Activated CD4-positive, alpha-beta memory T cell treated with anti-CD3 and anti-CD28 coated beads for 36 hours (primary cell): ENCODE data around the gene FRMD8. TPM values are rescaled to one million over a fixed set of nuclear protein-coding genes. Genes with fewer than 3 reads are reported as not detected.

Experiments
- CTCF ChIA-PET: fragments of 350-600 bp; sonication (Branson Sonifier 250); formaldehyde crosslinking; loops from one replicate; lab custom pipeline; 2021; ENCODE audit warnings: antibody characterized with exemption, inconsistent platforms; lab: Charles Lee
- POLR2A ChIA-PET: fragments of 350-600 bp; sonication (Branson Sonifier 250); formaldehyde crosslinking; loops from one replicate; lab custom pipeline; 2021; ENCODE audit warnings: antibody characterized with exemption; lab: Charles Lee
- DNase-seq: peaks from one replicate; pipeline ENCODE4 v3.0.0-alpha.2; 2020
- H3K27ac Mint-ChIP-seq: one replicate; pipeline ENCODE4 v1.8.0; 2021; ENCODE audit warnings: mixed read lengths
- H3K27me3 Mint-ChIP-seq: one replicate; pipeline ENCODE4 v1.8.0; 2021; ENCODE audit warnings: mixed read lengths
- H3K36me3 Mint-ChIP-seq: one replicate; pipeline ENCODE4 v1.8.0; 2021; ENCODE audit warnings: mixed read lengths
- H3K4me1 Mint-ChIP-seq: one replicate; pipeline ENCODE4 v1.8.0; 2021; ENCODE audit warnings: low read depth, mixed read lengths
- H3K4me3 Mint-ChIP-seq: one replicate; pipeline ENCODE4 v1.8.0; 2021; ENCODE audit warnings: mild to moderate bottlenecking, mixed read lengths
- H3K9me3 Mint-ChIP-seq: one replicate; pipeline ENCODE4 v1.8.0; 2021; ENCODE audit warnings: mixed read lengths
- intact Hi-C: fragments of 100-400 bp; cut with micrococcal nuclease; formaldehyde crosslinking; loops from one replicate; pipeline ENCODE4 v1.15.1; 2023
- total RNA-seq, 2 experiments: library from RNA; stranded (reverse); gene quantifications; one replicate each; pipeline ENCODE4 v1.2.3, GENCODE V29; 2021

Gene FRMD8
- total RNA-seq, 2 experiments from 2014 or later = 34.7 to 37.9 TPM

DNA sequence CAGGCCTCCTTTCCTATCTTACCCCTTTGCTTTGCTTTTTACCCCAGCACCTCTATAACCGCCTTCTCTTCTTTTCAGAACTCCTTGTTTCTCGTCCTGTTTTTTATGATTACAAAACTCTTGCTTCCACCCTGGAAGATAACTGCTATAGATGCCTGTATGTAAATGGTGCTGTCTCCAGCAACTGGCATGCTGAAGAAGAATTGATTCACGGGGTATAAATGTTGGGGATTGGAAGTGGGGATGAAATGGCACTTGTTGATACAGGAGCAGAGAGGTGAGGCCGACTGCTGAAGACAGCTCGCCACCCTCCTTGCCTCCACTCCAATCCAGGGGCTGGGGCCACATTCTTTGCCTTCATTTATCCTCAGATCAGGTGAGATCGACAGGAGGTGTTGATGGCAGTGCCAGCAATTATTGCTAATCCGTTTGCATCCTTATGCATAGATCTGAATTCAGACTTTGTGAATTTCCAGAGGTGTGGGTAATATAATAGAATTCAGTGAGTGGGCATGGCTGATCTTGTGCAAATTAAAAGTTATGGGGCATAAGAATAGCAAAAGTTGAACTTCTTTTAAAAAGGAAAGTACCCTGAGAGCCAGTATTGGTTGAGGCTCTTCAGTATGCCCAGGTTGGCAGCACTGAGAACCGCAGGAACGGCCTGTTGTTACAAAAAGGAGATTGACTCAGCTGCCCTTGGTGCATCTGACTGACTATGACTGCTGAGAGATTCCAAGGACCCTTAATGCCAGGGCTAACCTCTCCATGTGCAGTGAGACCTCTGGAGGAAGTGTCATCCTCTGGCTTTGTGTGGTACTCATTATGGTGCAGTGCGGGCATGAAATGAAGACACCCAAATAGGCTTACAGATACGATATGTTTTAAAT is 41.5 kb downstream of the FRMD8 start:
- CTCF ChIA-PET = interaction anchor here (1.1 to 2.3 kb wide), 3 partner anchors 11 to 71 kb away, joined by 3 to 8 read pairs (median 3); partner anchors contain the start of gene MALAT1
- Mint-ChIP-seq H3K36me3 (peaks cover 81% of the 10 kb centered on the region), H3K9me3 (peaks cover 9% of the 10 kb centered on the region), H3K4me3 (peak overlapping the region; percentile 97), H3K4me1 (peaks cover 70% of the 10 kb centered on the region), H3K27ac (peak overlapping the region; percentile 100), H3K27me3 (peaks cover 18% of the 10 kb centered on the region)
- DNase-seq = peak; percentile 77
- POLR2A ChIA-PET = interaction anchor here (0.9 to 17.4 kb wide), 6 partner anchors 9 to 558 kb away, joined by 3 to 4089 read pairs (median 90); partner anchors contain the start of gene MALAT1
- intact Hi-C loops = loop anchor here (2.0 to 5.0 kb wide), 3 partner anchors 49 to 551 kb away; partner anchors contain the start of gene EHD1

DNA sequence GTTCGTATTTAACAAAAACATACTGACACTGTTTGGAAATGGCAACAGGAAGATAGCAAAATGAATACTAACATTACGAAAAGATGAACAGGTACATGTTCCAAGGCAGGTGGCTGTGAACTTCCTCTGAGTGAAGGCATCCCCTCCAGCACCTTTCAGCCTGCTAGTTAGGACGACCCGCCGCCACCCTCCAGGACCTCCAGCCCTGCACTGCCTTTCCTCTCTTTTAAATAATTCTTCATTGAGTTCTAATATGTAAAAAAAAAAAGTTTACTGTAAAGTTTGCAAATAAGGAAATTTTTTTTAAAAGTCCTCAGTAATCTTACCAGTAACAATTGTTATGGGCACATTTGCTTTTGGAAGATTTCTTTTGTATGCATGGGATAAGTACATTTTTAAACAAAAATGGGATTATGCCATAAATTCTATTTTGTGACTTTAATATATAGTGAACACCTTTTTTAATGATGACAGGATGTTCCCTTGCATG is 42.2 kb downstream of the FRMD8 start:
- peaks cover 8% of the 10 kb centered on the region for H3K9me3 Mint-ChIP-seq
- peaks cover 74% of the 10 kb centered on the region for H3K4me1 Mint-ChIP-seq
- peak overlapping the region; percentile 100 for H3K27ac Mint-ChIP-seq
- intact Hi-C loops = loop anchor here (1.0 to 5.0 kb wide), 2 partner anchors 8 to 551 kb away; partner anchors contain the start of gene EHD1
- H3K27me3 Mint-ChIP-seq = peaks cover 15% of the 10 kb centered on the region
- no peak for DNase-seq
- ChIA-PET CTCF (interaction anchor here (1.1 to 2.3 kb wide), 3 partner anchors 11 to 71 kb away, joined by 3 to 8 read pairs (median 3); partner anchors contain the start of gene MALAT1), POLR2A (interaction anchor here (0.9 to 17.4 kb wide), 4 partner anchors 10 to 559 kb away, joined by 3 to 4089 read pairs (median 216); partner anchors contain the start of gene MALAT1)
- peak overlapping the region; percentile 97 for H3K4me3 Mint-ChIP-seq
- H3K36me3 Mint-ChIP-seq = peaks cover 80% of the 10 kb centered on the region

DNA sequence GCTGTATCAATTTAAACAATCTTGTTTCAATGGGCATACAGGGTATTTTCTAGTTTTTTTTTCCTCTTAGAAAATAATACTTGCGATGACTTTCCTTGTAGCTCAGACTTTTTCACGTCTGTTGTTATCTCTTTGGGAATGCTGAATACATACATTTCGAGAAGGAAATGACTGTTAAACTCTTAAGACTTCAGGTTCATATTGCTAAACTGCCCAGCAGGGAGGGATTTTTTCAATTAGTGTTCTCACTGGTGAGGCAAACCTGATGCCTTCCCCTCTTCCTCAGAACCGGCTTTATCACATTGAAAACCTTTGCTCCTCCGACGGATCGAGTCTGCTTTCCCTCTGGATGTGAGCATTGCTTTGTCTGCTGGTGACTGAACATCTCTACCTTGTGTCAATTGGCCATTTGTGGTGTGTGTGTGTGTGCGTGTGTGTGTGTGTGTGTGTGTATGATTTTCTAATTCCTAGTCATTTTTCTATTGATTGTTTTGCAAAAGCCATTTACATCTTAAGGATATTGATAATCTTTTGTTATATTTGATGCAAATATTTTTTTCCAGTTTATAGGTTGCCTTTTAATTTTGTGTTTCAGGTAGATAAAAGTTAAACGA is 42.7 kb downstream of the FRMD8 start:
- H3K9me3 Mint-ChIP-seq = peaks cover 5% of the 10 kb centered on the region
- H3K4me1 Mint-ChIP-seq = peaks cover 76% of the 10 kb centered on the region
- intact Hi-C loops = loop anchor here (1.0 to 5.0 kb wide), 2 partner anchors 9 to 552 kb away; partner anchors contain the start of gene EHD1
- H3K4me3 Mint-ChIP-seq = peak overlapping the region; percentile 97
- H3K27me3 Mint-ChIP-seq = peaks cover 11% of the 10 kb centered on the region
- peak; percentile 59 for DNase-seq
- peak overlapping the region; percentile 100 for H3K27ac Mint-ChIP-seq
- POLR2A ChIA-PET = interaction anchor here (7.6 to 17.4 kb wide), 3 partner anchors 10 to 70 kb away, joined by 175 to 4089 read pairs (median 258); partner anchors contain the start of gene MALAT1
- H3K36me3 Mint-ChIP-seq = peaks cover 77% of the 10 kb centered on the region
- CTCF ChIA-PET = interaction anchor here (1.0 to 2.3 kb wide), 5 partner anchors 11 to 73 kb away, joined by 3 to 18 read pairs (median 3); partner anchors contain the start of gene MALAT1

DNA sequence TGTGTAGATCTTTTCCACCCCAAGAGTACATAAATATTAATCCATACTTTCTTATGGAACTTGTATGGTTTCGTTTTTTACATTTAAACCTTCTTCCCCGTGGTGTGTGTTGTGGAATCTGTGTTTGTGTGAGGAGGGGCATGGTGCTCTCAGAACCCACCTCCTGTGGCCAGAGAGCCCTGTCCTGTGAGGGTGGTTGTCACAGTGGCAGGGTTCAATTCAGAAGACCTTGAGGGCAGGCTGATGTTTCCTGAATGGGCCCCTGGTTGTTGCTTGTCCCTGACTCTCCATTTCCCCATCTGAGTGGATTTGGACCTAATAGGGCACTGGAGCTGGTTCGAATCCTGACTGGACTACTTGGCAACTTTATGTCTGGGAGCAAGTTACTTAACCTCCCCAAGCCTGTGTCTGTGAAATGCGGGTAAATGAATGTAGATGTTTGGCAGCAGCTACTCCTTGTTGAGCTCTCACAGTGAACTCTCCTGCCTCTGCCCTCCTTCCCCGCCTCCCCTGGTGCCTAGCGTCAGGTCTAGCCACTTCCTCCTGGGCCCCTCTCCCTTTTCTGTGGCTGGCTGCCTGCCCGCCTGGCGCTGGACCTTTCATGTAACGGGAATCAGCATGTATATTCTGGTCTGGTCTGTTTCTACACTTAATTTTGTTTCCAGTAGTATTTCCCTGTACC is 43.4 kb downstream of the FRMD8 start:
- ChIA-PET CTCF (interaction anchor here (1.0 to 1.7 kb wide), 4 partner anchors 10 to 79 kb away, joined by 3 to 18 read pairs (median 4); no protein-coding TSS in a partner anchor), POLR2A (interaction anchor here (0.9 to 17.4 kb wide), 7 partner anchors 11 to 70 kb away, joined by 3 to 4089 read pairs (median 7); partner anchors contain the start of gene MALAT1)
- H3K4me3 Mint-ChIP-seq = peak overlapping the region; percentile 97
- DNase-seq = peak; percentile 71
- intact Hi-C loops = loop anchor here (1.0 to 5.0 kb wide), 3 partner anchors 10 to 553 kb away; partner anchors contain the start of gene EHD1
- H3K27me3 Mint-ChIP-seq = peaks cover 5% of the 10 kb centered on the region
- H3K36me3 Mint-ChIP-seq = peaks cover 77% of the 10 kb centered on the region
- H3K4me1 Mint-ChIP-seq = peaks cover 77% of the 10 kb centered on the region
- H3K9me3 Mint-ChIP-seq = no peaks in the 10 kb centered on the region
- peak overlapping the region; percentile 100 for H3K27ac Mint-ChIP-seq

DNA sequence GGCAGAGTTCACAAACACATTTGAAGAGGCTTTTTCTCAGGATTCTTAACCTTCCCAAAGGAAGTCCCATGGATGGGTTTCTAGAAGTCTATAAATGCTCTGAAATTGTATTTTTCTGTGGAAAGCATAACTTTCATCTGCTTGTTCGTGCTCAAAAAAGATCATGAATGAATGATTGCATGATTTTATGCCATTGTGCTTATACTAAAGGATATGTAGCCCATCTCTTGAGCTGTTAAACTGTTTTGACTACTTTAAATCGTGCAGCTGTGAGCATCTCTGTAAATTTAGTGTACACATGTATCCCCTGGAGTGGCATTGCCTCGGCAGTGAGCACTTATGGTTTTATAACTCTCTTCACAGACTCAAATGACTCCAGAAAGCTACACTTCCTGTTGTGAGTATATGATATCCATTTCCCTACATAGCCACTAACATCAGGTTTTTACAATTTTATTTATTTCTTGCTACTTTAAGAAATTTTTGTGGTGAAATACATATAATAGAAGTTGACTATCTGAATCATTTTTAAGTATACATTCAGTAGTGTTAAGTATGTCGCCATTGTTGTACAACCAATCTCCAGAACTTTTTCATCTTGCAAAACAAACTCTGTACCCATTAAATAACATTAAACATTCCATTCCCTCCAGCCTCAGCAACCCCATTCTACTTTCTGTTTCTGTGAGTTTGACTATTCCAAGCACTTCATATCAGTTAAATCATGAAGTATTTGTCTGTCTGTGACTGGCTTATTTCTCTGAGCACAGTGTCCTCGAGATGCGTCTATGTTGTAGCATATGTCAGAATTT is 44.2 kb downstream of the FRMD8 start:
- ChIA-PET CTCF (interaction anchor here (1.0 to 1.7 kb wide), 4 partner anchors 10 to 79 kb away, joined by 3 to 18 read pairs (median 4); no protein-coding TSS in a partner anchor), POLR2A (interaction anchor here (0.9 to 17.4 kb wide), 7 partner anchors 10 to 69 kb away, joined by 3 to 4089 read pairs (median 7); partner anchors contain the start of gene MALAT1)
- intact Hi-C loops = loop anchor here (1.0 kb wide), 2 partner anchors 9 to 47 kb away; no protein-coding TSS in a partner anchor
- Mint-ChIP-seq H3K4me1 (peaks cover 85% of the 10 kb centered on the region), H3K4me3 (peak overlapping the region; percentile 97), H3K36me3 (peaks cover 76% of the 10 kb centered on the region), H3K27me3 (peaks cover 2% of the 10 kb centered on the region), H3K9me3 (no peaks in the 10 kb centered on the region), H3K27ac (peak overlapping the region; percentile 100)
- DNase-seq = peak; percentile 51

DNA sequence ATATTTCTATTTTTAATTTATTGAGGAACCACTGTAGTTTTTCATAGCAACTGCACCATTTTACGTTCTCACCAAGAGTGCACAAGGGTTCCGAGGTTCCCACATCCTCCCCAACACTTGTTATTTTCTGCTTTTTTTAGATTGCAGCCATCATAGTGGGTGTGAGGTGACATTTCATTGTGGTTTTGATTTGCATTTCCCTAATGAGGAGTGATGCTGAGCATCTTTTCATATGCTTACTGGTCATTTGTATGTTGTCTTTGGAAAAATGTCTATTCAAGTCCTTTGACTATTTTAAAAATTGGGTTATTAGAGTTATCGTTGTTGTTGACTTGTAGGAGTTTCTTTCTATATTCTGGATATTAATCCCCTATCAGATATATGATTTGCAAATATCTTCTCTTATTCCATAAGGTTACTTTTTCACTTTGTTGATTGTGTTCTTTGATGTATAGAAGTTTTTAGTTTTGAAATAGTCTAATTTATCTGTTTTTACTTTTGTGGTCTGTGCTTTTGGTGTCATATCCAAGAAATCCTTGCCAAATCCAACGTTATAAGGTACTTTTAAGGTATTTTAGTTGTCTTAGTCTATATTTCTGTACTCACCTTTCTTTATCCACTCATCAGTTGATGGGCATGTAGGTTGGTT is 45.1 kb downstream of the FRMD8 start:
- H3K4me1 Mint-ChIP-seq = peaks cover 89% of the 10 kb centered on the region
- peaks cover 75% of the 10 kb centered on the region for H3K36me3 Mint-ChIP-seq
- no peaks in the 10 kb centered on the region for H3K9me3 Mint-ChIP-seq
- H3K4me3 Mint-ChIP-seq = peak overlapping the region; percentile 62
- intact Hi-C loops = loop anchor here (1.0 to 2.0 kb wide), 2 partner anchors 8 to 15 kb away; no protein-coding TSS in a partner anchor
- H3K27ac Mint-ChIP-seq = peak overlapping the region; percentile 78
- POLR2A ChIA-PET = interaction anchor here (1.0 to 1.5 kb wide), 4 partner anchors 8 to 74 kb away, joined by 3 to 14 read pairs (median 4); partner anchors contain the start of genes MALAT1 and NEAT1
- peak; percentile 46 for DNase-seq
- H3K27me3 Mint-ChIP-seq = peaks cover 2% of the 10 kb centered on the region
- CTCF ChIA-PET = interaction anchor here (1.5 kb wide), 1 partner anchor 15 kb away, joined by 10 read pairs; no protein-coding TSS in a partner anchor

DNA sequence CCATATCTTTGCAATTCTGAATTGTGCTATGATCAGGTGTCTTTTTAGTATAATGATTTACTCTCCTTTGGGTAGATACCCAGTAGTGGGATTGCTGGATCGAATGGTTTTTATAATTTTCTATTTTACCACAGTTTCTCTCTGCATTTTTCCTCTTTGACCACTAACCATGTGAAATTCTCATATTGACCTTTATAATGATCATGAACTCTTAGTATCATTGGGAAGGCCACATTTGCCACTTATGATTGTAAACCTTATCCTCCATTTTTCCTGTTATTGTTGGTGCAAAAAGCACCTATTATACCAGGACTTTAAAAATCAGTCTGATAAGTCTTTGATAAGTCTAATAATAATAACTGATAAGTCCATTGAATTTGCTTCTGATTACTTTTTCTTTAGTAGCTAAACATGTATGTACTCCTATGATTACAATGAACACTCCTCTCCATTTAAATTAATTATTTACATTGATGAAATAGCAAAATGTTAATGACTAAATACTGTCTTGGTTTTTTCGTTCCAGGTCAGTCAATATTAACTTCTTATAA is 45.7 kb downstream of the FRMD8 start:
- POLR2A ChIA-PET = interaction anchor here (0.8 to 1.5 kb wide), 10 partner anchors 9 to 75 kb away, joined by 3 to 14 read pairs (median 3); partner anchors contain the start of genes MALAT1 and NEAT1
- Mint-ChIP-seq H3K27me3 (no peaks in the 10 kb centered on the region), H3K4me3 (peak overlapping the region; percentile 62), H3K36me3 (peaks cover 73% of the 10 kb centered on the region), H3K4me1 (peaks cover 88% of the 10 kb centered on the region), H3K27ac (peak overlapping the region; percentile 78), H3K9me3 (no peaks in the 10 kb centered on the region)
- CTCF ChIA-PET = interaction anchor here (0.6 to 1.5 kb wide), 4 partner anchors 16 to 79 kb away, joined by 3 to 10 read pairs (median 4); no protein-coding TSS in a partner anchor
- intact Hi-C loops = loop anchor here (2.0 kb wide), 1 partner anchor 15 kb away; no protein-coding TSS in a partner anchor
- no peak for DNase-seq

DNA sequence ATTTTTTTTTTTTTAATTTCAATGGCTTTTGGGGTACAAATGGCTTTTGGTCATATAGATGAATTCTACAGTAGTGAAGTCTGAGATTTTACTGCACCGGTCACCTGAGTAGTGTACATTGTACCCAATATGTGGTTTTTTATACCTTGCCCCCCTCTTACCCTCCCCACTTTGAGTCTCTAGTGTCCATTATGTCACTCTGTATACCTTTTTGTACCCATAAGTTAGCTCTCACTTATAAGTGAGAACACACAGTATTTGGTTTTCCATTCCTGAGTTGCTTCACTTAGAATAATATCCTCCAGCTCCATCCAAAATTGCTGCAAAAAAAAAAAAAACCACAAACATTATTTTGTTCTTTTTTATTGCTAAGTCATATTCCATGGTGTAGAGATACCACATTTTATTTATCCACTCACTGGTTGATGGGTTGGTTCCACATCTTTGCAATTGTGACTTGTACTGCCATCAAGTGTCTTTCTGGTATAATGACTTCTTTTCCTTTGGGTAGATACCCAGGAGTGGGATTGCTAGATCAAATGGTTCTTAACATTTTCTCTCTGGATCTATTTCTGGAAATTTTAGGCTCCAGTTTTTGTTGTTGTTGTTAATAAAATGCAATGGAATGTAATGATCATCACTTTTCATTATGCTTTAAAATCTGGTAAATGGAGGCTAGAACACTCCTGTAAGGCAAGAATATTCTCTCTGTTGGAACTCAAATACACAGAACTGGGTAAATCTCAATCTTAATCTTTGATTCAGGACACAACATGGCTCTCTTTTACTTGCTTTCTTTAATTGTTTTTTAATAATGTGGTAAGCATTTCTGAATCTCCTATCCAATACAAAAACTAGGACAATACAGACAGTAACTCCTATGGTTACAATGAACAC is 46.5 kb downstream of the FRMD8 start:
- ChIA-PET CTCF (interaction anchor here (0.6 to 1.5 kb wide), 5 partner anchors 16 to 78 kb away, joined by 3 to 10 read pairs (median 4); no protein-coding TSS in a partner anchor), POLR2A (interaction anchor here (0.8 to 1.5 kb wide), 10 partner anchors 9 to 74 kb away, joined by 3 to 14 read pairs (median 3); partner anchors contain the start of genes MALAT1 and NEAT1)
- Mint-ChIP-seq H3K27ac (peak overlapping the region; percentile 78), H3K9me3 (no peaks in the 10 kb centered on the region), H3K27me3 (no peaks in the 10 kb centered on the region), H3K36me3 (peaks cover 72% of the 10 kb centered on the region), H3K4me1 (peaks cover 88% of the 10 kb centered on the region), H3K4me3 (peak overlapping the region; percentile 21)
- intact Hi-C loops = loop anchor here (2.0 kb wide), 1 partner anchor 16 kb away; no protein-coding TSS in a partner anchor
- peak; percentile 5 for DNase-seq
